Measurements from ENCODE around the gene CLDN24. TPM values are rescaled to one million over a fixed set of nuclear protein-coding genes. Genes with fewer than 3 reads are reported as not detected.

The CLDN24 gene
- total and polyA plus RNA-seq, 2 experiments from 2014 or later = 0.94 TPM; not detected in 1

DNA sequence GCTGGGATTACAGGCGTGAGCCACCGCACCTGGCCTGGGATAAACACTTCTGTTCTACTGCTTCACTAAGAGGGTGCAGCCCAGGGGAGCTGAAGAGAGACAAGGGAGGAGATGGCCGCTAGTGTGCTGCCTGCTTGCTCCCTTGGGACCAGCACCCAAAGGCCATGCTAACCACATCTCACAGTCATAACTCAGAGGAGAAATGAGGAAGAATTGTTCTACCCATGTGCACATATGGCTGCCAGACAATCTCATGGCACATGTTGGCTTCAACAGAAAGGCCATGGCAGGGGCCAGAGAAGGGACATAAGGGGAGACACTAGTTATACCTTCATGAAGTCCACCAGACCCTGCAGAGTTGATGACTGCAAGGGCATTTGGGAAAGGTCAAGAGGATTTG, 24.6 kb downstream of the CLDN24 start:
- TF ChIP-seq EZH2phosphoT487 (IDR thresholded peaks at IDR 0.05; ENCODE audit: low read depth, severe bottlenecking, unreplicated experiment) = no peak
- TF ChIP-seq EZH2 (IDR thresholded peaks at IDR 0.05; ENCODE audit: borderline replicate concordance) = no peak
- TF ChIP-seq, protein P1, sequence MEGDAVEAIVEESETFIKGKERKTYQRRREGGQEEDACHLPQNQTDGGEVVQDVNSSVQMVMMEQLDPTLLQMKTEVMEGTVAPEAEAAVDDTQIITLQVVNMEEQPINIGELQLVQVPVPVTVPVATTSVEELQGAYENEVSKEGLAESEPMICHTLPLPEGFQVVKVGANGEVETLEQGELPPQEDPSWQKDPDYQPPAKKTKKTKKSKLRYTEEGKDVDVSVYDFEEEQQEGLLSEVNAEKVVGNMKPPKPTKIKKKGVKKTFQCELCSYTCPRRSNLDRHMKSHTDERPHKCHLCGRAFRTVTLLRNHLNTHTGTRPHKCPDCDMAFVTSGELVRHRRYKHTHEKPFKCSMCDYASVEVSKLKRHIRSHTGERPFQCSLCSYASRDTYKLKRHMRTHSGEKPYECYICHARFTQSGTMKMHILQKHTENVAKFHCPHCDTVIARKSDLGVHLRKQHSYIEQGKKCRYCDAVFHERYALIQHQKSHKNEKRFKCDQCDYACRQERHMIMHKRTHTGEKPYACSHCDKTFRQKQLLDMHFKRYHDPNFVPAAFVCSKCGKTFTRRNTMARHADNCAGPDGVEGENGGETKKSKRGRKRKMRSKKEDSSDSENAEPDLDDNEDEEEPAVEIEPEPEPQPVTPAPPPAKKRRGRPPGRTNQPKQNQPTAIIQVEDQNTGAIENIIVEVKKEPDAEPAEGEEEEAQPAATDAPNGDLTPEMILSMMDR (IDR thresholded peaks at IDR 0.05; ENCODE audit: poor library complexity) = no peak
- Histone ChIP-seq H4K20me1 (ENCODE audit: insufficient read depth, poor library complexity, severe bottlenecking) (no peaks in the 10 kb centered on the region), H3K4me1 (ENCODE audit: insufficient read depth) (no peaks in the 10 kb centered on the region), H3K4me2 (no peak overlapping the region), H3K36me3 (replicated peaks; ENCODE audit: insufficient read depth, low read depth) (no peaks in the 10 kb centered on the region), H3K9me3 (ENCODE audit: low read depth) (no peaks in the 10 kb centered on the region), H2AFZ (no peak overlapping the region), H3K4me3 (no peak overlapping the region), H3K27me3 (no peaks in the 10 kb centered on the region), H3K9me2 (replicated peaks; ENCODE audit: insufficient read depth) (no peaks in the 10 kb centered on the region), H3K79me2 (no peaks in the 10 kb centered on the region), H3K27ac (no peak overlapping the region)
- 100% methylated on average over 3 of the region's 3 CpGs for WGBS (ENCODE audit: low lambda C conversion rate, missing lambda C conversion rate)
- DNase-seq (ENCODE audit: low spot score) = no peak

DNA sequence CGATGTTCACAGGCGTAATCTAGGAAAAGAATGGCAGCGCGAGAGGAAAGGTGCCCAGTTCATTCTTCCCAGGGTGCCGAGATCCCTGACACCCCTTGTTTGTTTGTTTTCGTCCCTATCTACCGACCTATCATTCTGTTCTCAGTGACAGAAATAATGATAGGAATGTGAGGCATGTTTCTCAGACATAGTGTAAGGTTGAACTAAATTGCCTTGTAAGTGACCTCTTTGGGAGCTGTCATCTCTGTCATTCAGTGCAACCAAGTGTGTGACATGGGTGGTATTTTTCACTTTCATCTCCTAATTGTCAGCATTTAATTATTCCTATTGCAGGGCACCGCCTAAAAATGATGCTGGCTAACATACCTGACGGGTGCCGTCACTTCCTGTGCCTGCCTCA, 26.5 kb downstream of the CLDN24 start:
- no peaks in the 10 kb centered on the region for H3K79me2 ChIP-seq
- no peak overlapping the region for H2AFZ ChIP-seq
- H3K9me3 ChIP-seq (ENCODE audit: low read depth) = no peaks in the 10 kb centered on the region
- H3K4me2 ChIP-seq = no peak overlapping the region
- H3K4me1 ChIP-seq (ENCODE audit: insufficient read depth) = no peaks in the 10 kb centered on the region
- H3K27me3 ChIP-seq = no peaks in the 10 kb centered on the region
- H3K27ac ChIP-seq = no peak overlapping the region
- 86% methylated on average over 10 of the region's 10 CpGs for WGBS (ENCODE audit: low lambda C conversion rate, missing lambda C conversion rate)
- H3K36me3 ChIP-seq (replicated peaks; ENCODE audit: insufficient read depth, low read depth) = no peaks in the 10 kb centered on the region
- DNase-seq (ENCODE audit: low spot score) = no peak
- H3K9me2 ChIP-seq (replicated peaks; ENCODE audit: insufficient read depth) = no peaks in the 10 kb centered on the region
- TF ChIP-seq EZH2 (IDR thresholded peaks at IDR 0.05; ENCODE audit: borderline replicate concordance) = no peak
- TF ChIP-seq, protein P1 (IDR thresholded peaks at IDR 0.05; ENCODE audit: poor library complexity) = no peak
- TF ChIP-seq EZH2phosphoT487 (IDR thresholded peaks at IDR 0.05; ENCODE audit: low read depth, severe bottlenecking, unreplicated experiment) = no peak
- H4K20me1 ChIP-seq (ENCODE audit: insufficient read depth, poor library complexity, severe bottlenecking) = no peaks in the 10 kb centered on the region
- H3K4me3 ChIP-seq = no peak overlapping the region

DNA sequence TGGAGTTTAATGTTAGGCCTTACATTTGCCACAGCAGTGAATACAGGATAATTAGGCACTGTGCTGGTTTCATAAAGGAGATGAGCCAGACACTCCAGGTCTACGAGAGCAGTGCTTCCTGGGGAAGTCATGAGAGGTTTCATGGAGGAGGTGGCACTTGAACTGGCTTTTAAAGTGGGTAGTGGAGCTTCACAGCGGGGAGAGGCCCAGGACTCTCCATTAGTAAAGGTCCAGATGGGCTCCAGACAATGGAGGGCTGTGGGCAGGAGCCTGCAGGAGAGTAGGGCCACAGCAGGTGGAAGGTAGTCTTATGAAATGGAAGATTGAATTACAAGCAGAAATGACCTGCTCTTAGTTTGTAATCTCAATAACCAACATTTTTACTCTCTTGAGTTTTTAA, 31.2 kb downstream of the CLDN24 start:
- no peaks in the 10 kb centered on the region for H3K36me3 ChIP-seq (replicated peaks; ENCODE audit: insufficient read depth, low read depth)
- H3K27ac ChIP-seq = no peak overlapping the region
- no peak overlapping the region for H3K4me3 ChIP-seq
- no peak for DNase-seq (ENCODE audit: low spot score)
- TF ChIP-seq EZH2phosphoT487 (IDR thresholded peaks at IDR 0.05; ENCODE audit: low read depth, severe bottlenecking, unreplicated experiment) = no peak
- TF ChIP-seq, protein P1 (IDR thresholded peaks at IDR 0.05; ENCODE audit: poor library complexity) = no peak
- no peak for TF ChIP-seq EZH2 (IDR thresholded peaks at IDR 0.05; ENCODE audit: borderline replicate concordance)
- no peak overlapping the region for H2AFZ ChIP-seq
- H3K9me2 ChIP-seq (replicated peaks; ENCODE audit: insufficient read depth) = no peaks in the 10 kb centered on the region
- WGBS (ENCODE audit: low lambda C conversion rate, missing lambda C conversion rate) = 96% methylated on average over 2 of the region's 2 CpGs
- peaks cover 7% of the 10 kb centered on the region for H3K4me1 ChIP-seq (ENCODE audit: insufficient read depth)
- no peaks in the 10 kb centered on the region for H3K79me2 ChIP-seq
- H3K4me2 ChIP-seq = no peak overlapping the region
- no peaks in the 10 kb centered on the region for H3K9me3 ChIP-seq (ENCODE audit: low read depth)
- no peaks in the 10 kb centered on the region for H4K20me1 ChIP-seq (ENCODE audit: insufficient read depth, poor library complexity, severe bottlenecking)
- H3K27me3 ChIP-seq = no peaks in the 10 kb centered on the region

DNA sequence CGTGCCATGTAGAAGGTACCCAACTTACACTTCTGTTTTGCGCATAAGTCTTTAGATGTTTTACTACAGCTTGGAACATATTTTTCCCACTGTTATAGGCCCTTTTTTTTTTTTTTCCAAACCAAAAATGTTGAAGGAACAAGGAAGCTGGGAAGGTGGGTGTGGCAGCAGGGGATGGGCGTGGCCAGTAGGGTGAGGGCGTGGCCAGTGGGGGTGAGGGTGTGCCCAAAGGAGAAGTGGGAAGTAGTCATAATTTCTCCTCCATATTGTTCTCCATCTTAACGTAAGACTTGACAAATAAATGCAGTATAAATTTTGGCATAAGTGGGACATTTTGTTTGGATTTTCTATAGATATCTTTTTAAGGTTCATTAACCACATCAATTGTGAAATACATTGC, 32.5 kb downstream of the CLDN24 start:
- TF ChIP-seq EZH2phosphoT487 (IDR thresholded peaks at IDR 0.05; ENCODE audit: low read depth, severe bottlenecking, unreplicated experiment) (no peak), EZH2 (IDR thresholded peaks at IDR 0.05; ENCODE audit: borderline replicate concordance) (no peak)
- TF ChIP-seq, protein P1 (IDR thresholded peaks at IDR 0.05; ENCODE audit: poor library complexity) = no peak
- Histone ChIP-seq H3K9me3 (ENCODE audit: low read depth) (no peaks in the 10 kb centered on the region), H3K27me3 (no peaks in the 10 kb centered on the region), H2AFZ (no peak overlapping the region), H3K4me3 (no peak overlapping the region), H4K20me1 (ENCODE audit: insufficient read depth, poor library complexity, severe bottlenecking) (no peaks in the 10 kb centered on the region), H3K4me1 (ENCODE audit: insufficient read depth) (peaks cover 12% of the 10 kb centered on the region), H3K36me3 (replicated peaks; ENCODE audit: insufficient read depth, low read depth) (no peaks in the 10 kb centered on the region), H3K79me2 (no peaks in the 10 kb centered on the region), H3K27ac (no peak overlapping the region), H3K9me2 (replicated peaks; ENCODE audit: insufficient read depth) (no peaks in the 10 kb centered on the region), H3K4me2 (no peak overlapping the region)
- no peak for DNase-seq (ENCODE audit: low spot score)
- WGBS (ENCODE audit: low lambda C conversion rate, missing lambda C conversion rate) = 100% methylated on average over 5 of the region's 5 CpGs
